Activated T-helper 2 cell treated with anti-CD3 and anti-CD28 coated beads, Interferon-gamma antibody, Interleukin-2, Interleukin-4, amounts not matched to agents 10 μg/mL and 5 μg/mL and 100 μg/mL, durations not matched to agents 14 hours and 24 hours and 36 hours (primary cell): ENCODE data around the gene ADGRL1. TPM values are rescaled to one million over a fixed set of nuclear protein-coding genes. Genes with fewer than 3 reads are reported as not detected.
A peak's percentile ranks its signal among the peaks of the same experiment; 100 is the strongest.
"Not testable (repeated sequence)": the region's sequence is repeated elsewhere in the genome, so short reads cannot be mapped to it uniquely, and the experiment has no call there.

Experiments
- DNase-seq: peaks from one replicate; pipeline ENCODE4 v3.0.0; 2021; ENCODE audit warnings: low spot score
- H3K27ac Mint-ChIP-seq: one replicate; pipeline ENCODE4 v1.8.0; 2021; ENCODE audit warnings: mixed read lengths
- H3K27me3 Mint-ChIP-seq: one replicate; pipeline ENCODE4 v1.8.0; 2021; ENCODE audit warnings: low read depth, mixed read lengths
- H3K36me3 Mint-ChIP-seq: one replicate; pipeline ENCODE4 v1.8.0; 2021; ENCODE audit warnings: low read depth, mixed read lengths
- H3K4me1 Mint-ChIP-seq: one replicate; pipeline ENCODE4 v1.8.0; 2021; ENCODE audit warnings: low read depth, mixed read lengths
- H3K4me3 Mint-ChIP-seq: one replicate; pipeline ENCODE4 v1.8.0; 2021; ENCODE audit warnings: low read depth, mild to moderate bottlenecking, moderate library complexity, mixed read lengths
- H3K9me3 Mint-ChIP-seq: one replicate; pipeline ENCODE4 v1.8.0; 2021; ENCODE audit warnings: mixed read lengths
- intact Hi-C: fragments of 100-400 bp; cut with micrococcal nuclease; formaldehyde crosslinking; loops from one replicate; pipeline ENCODE4 v1.15.1; 2023
- total RNA-seq: library from RNA; stranded (reverse); gene quantifications from 2 replicates; pipeline ENCODE4 v1.2.3, GENCODE V29; 2022

The ADGRL1 gene
- total RNA-seq, 1 donor from 2014 or later: 11.3 TPM

- H3K27me3 Mint-ChIP-seq: no peaks in the 10 kb centered on the region
- peaks cover 30% of the 10 kb centered on the region for H3K4me1 Mint-ChIP-seq
- peak overlapping the region; percentile 87 for H3K27ac Mint-ChIP-seq
- H3K4me3 Mint-ChIP-seq: no peak overlapping the region
- H3K9me3 Mint-ChIP-seq: no peaks in the 10 kb centered on the region
- H3K36me3 Mint-ChIP-seq: no peaks in the 10 kb centered on the region
- DNase-seq: peak; percentile 35
- intact Hi-C loops: no loop called here
These were observed 58.0 kb downstream of the ADGRL1 start for GRCh38 chr19:14147797-14148605.

- H3K27me3 Mint-ChIP-seq: no peaks in the 10 kb centered on the region
- intact Hi-C loops: no loop called here
- H3K9me3 Mint-ChIP-seq: no peaks in the 10 kb centered on the region
- peaks cover 36% of the 10 kb centered on the region for H3K4me1 Mint-ChIP-seq
- no peak overlapping the region for H3K27ac Mint-ChIP-seq
- no peak overlapping the region for H3K4me3 Mint-ChIP-seq
- no peaks in the 10 kb centered on the region for H3K36me3 Mint-ChIP-seq
- no peak for DNase-seq
These were observed 59.2 kb downstream of the ADGRL1 start for GRCh38 chr19:14146789-14147216.

GRCh38 chr19:14146169-14146568, 59.8 kb downstream of the ADGRL1 start:
- H3K9me3 Mint-ChIP-seq, intact Hi-C loops, H3K27ac Mint-ChIP-seq, DNase-seq, H3K36me3 Mint-ChIP-seq, H3K4me3 Mint-ChIP-seq, H3K27me3 Mint-ChIP-seq: not testable (repeated sequence)
- H3K4me1 Mint-ChIP-seq: peaks cover 40% of the 10 kb centered on the region

GRCh38 chr19:14145381-14145780, 60.6 kb downstream of the ADGRL1 start:
- no peaks in the 10 kb centered on the region for H3K27me3 Mint-ChIP-seq
- H3K9me3 Mint-ChIP-seq: no peaks in the 10 kb centered on the region
- DNase-seq: no peak
- H3K4me1 Mint-ChIP-seq: peaks cover 43% of the 10 kb centered on the region
- no peak overlapping the region for H3K27ac Mint-ChIP-seq
- no peak overlapping the region for H3K4me3 Mint-ChIP-seq
- intact Hi-C loops: no loop called here
- peaks cover 4% of the 10 kb centered on the region for H3K36me3 Mint-ChIP-seq

- intact Hi-C loops: no loop called here
- Mint-ChIP-seq H3K27ac (no peak overlapping the region), H3K36me3 (peaks cover 15% of the 10 kb centered on the region), H3K9me3 (no peaks in the 10 kb centered on the region), H3K4me1 (peaks cover 36% of the 10 kb centered on the region), H3K27me3 (no peaks in the 10 kb centered on the region), H3K4me3 (no peak overlapping the region)
- no peak for DNase-seq
These were observed 63.4 kb downstream of the ADGRL1 start for GRCh38 chr19:14142262-14143190.

- intact Hi-C loops: no loop called here
- Mint-ChIP-seq H3K4me3 (no peak overlapping the region), H3K9me3 (no peaks in the 10 kb centered on the region), H3K27ac (no peak overlapping the region), H3K36me3 (peaks cover 15% of the 10 kb centered on the region), H3K4me1 (peaks cover 35% of the 10 kb centered on the region), H3K27me3 (no peaks in the 10 kb centered on the region)
- no peak for DNase-seq
These were observed 64.9 kb downstream of the ADGRL1 start for GRCh38 chr19:14141041-14141440.

GRCh38 chr19:14139944-14140343, 66.0 kb downstream of the ADGRL1 start:
- Mint-ChIP-seq H3K4me3 (no peak overlapping the region), H3K27me3 (no peaks in the 10 kb centered on the region), H3K27ac (peak overlapping the region; percentile 22), H3K4me1 (peaks cover 30% of the 10 kb centered on the region), H3K36me3 (peaks cover 15% of the 10 kb centered on the region), H3K9me3 (no peaks in the 10 kb centered on the region)
- no peak for DNase-seq
- intact Hi-C loops: loop anchor here (5.0 kb wide), 4 partner anchors 57 to 227 kb away; partner anchors contain the start of gene MISP3

- H3K27ac Mint-ChIP-seq: peak overlapping the region; percentile 50
- peaks cover 37% of the 10 kb centered on the region for H3K4me1 Mint-ChIP-seq
- no peak for DNase-seq
- peaks cover 25% of the 10 kb centered on the region for H3K36me3 Mint-ChIP-seq
- peak overlapping the region; percentile 64 for H3K4me3 Mint-ChIP-seq
- no peaks in the 10 kb centered on the region for H3K9me3 Mint-ChIP-seq
- no peaks in the 10 kb centered on the region for H3K27me3 Mint-ChIP-seq
- intact Hi-C loops: loop anchor here (5.0 kb wide), 4 partner anchors 59 to 229 kb away; partner anchors contain the start of gene MISP3
These were observed 67.2 kb downstream of the ADGRL1 start for GRCh38 chr19:14138576-14139265.

- Mint-ChIP-seq H3K4me1 (peaks cover 30% of the 10 kb centered on the region), H3K27me3 (no peaks in the 10 kb centered on the region), H3K27ac (peak within 1 kb of the TSS; percentile 98), H3K4me3 (peak within 1 kb of the TSS; percentile 99), H3K36me3 (peaks cover 36% of the 10 kb centered on the region), H3K9me3 (no peaks in the 10 kb centered on the region)
- intact Hi-C loops: loop anchor here (1.0 to 5.0 kb wide), 12 partner anchors 19 to 362 kb away; partner anchors contain the start of genes C19orf53, DDX39A, MISP3 and PRKACA
- DNase-seq: peak; percentile 99
These were observed 69.3 kb downstream of the ADGRL1 start, which contains the start of gene ASF1B for GRCh38 chr19:14136509-14137281. ASF1B (minus strand) TSS chr19:14136589; CDS start chr19:14136456, 133 bp downstream.

GRCh38 chr19:14135985-14136508, 69.9 kb downstream of the ADGRL1 start:
- peak overlapping the region; percentile 99 for H3K4me3 Mint-ChIP-seq
- H3K27ac Mint-ChIP-seq: peak overlapping the region; percentile 98
- peaks cover 36% of the 10 kb centered on the region for H3K36me3 Mint-ChIP-seq
- no peaks in the 10 kb centered on the region for H3K9me3 Mint-ChIP-seq
- intact Hi-C loops: loop anchor here (2.0 to 5.0 kb wide), 10 partner anchors 45 to 361 kb away; partner anchors contain the start of genes C19orf53, DDX39A, MISP3 and SAMD1
- H3K4me1 Mint-ChIP-seq: peaks cover 26% of the 10 kb centered on the region
- no peaks in the 10 kb centered on the region for H3K27me3 Mint-ChIP-seq
- DNase-seq: no peak

GRCh38 chr19:14135355-14135754, 70.6 kb downstream of the ADGRL1 start:
- H3K4me3 Mint-ChIP-seq: peak overlapping the region; percentile 99
- H3K4me1 Mint-ChIP-seq: peaks cover 24% of the 10 kb centered on the region
- no peak for DNase-seq
- peaks cover 34% of the 10 kb centered on the region for H3K36me3 Mint-ChIP-seq
- H3K9me3 Mint-ChIP-seq: no peaks in the 10 kb centered on the region
- H3K27me3 Mint-ChIP-seq: no peaks in the 10 kb centered on the region
- intact Hi-C loops: loop anchor here (5.0 kb wide), 4 partner anchors 62 to 232 kb away; partner anchors contain the start of gene MISP3
- peak overlapping the region; percentile 78 for H3K27ac Mint-ChIP-seq
